ENCODE data around the gene ATRIP.
A peak's percentile ranks its signal among the peaks of the same experiment; 100 is the strongest.

Gene ATRIP

GRCh38 chr3:48475188-48475587 is 28.7 kb downstream of the ATRIP start:
- Histone ChIP-seq H3K79me2 (ENCODE audit: insufficient read depth, low read length) (peaks cover 23% of the 10 kb centered on the region), H3K4me2 (ENCODE audit: insufficient read depth, low read length) (no peak overlapping the region), H3K27me3 (ENCODE audit: insufficient read depth, low read length, poor library complexity) (no peaks in the 10 kb centered on the region), H3K4me3 (ENCODE audit: low read depth in 1 of 2, low read length in 2 of 2) (no peak overlapping the region), H2AFZ (ENCODE audit: low read depth, low read length) (no peak overlapping the region), H3K9me3 (ENCODE audit: insufficient read depth, low read length, severe bottlenecking) (no peaks in the 10 kb centered on the region), H3K4me1 (ENCODE audit: insufficient read depth, low read length) (peaks cover 53% of the 10 kb centered on the region), H3K9ac (ENCODE audit: low read depth, low read length) (no peak overlapping the region), H4K20me1 (ENCODE audit: insufficient read depth, low read length) (peaks cover 18% of the 10 kb centered on the region), H3K36me3 (ENCODE audit: insufficient read depth, low read length) (peaks cover 3% of the 10 kb centered on the region; the same call in 1 of the 2 replicates), H3K27ac (ENCODE audit: low read length) (no peak overlapping the region)
- DNase-seq (no peak), ATAC-seq (ENCODE audit: insufficient read depth, low read depth) (no peak)
- no peak for TF ChIP-seq CTCF (IDR thresholded peaks at IDR 0.05; ENCODE audit: borderline replicate concordance, extremely low read depth, low read length, poor library complexity, severe bottlenecking)
- TF ChIP-seq EZH2 (IDR thresholded peaks at IDR 0.05; ENCODE audit: borderline replicate concordance, low read depth, low read length, severe bottlenecking) = no peak

- Histone ChIP-seq H3K4me3 (ENCODE audit: low read depth in 1 of 2, low read length in 2 of 2) (no peak overlapping the region), H3K79me2 (ENCODE audit: insufficient read depth, low read length) (peaks cover 13% of the 10 kb centered on the region), H3K9ac (ENCODE audit: low read depth, low read length) (no peak overlapping the region), H2AFZ (ENCODE audit: low read depth, low read length) (no peak overlapping the region), H3K4me1 (ENCODE audit: insufficient read depth, low read length) (peaks cover 41% of the 10 kb centered on the region), H4K20me1 (ENCODE audit: insufficient read depth, low read length) (peaks cover 18% of the 10 kb centered on the region), H3K27ac (ENCODE audit: low read length) (no peak overlapping the region), H3K4me2 (ENCODE audit: insufficient read depth, low read length) (no peak overlapping the region), H3K27me3 (ENCODE audit: insufficient read depth, low read length, poor library complexity) (no peaks in the 10 kb centered on the region), H3K36me3 (ENCODE audit: insufficient read depth, low read length) (no peaks in the 10 kb centered on the region; the same call in 1 of the 2 replicates), H3K9me3 (ENCODE audit: insufficient read depth, low read length, severe bottlenecking) (no peaks in the 10 kb centered on the region)
- no peak for TF ChIP-seq CTCF (IDR thresholded peaks at IDR 0.05; ENCODE audit: borderline replicate concordance, extremely low read depth, low read length, poor library complexity, severe bottlenecking)
- no peak for TF ChIP-seq EZH2 (IDR thresholded peaks at IDR 0.05; ENCODE audit: borderline replicate concordance, low read depth, low read length, severe bottlenecking)
- DNase-seq (no peak), ATAC-seq (ENCODE audit: insufficient read depth, low read depth) (no peak)
Measured at GRCh38 chr3:48476426-48477053, 30.0 kb downstream of the ATRIP start.

- H4K20me1 ChIP-seq (ENCODE audit: insufficient read depth, low read length) = peaks cover 18% of the 10 kb centered on the region
- no peaks in the 10 kb centered on the region for H3K79me2 ChIP-seq (ENCODE audit: insufficient read depth, low read length)
- no peaks in the 10 kb centered on the region for H3K27me3 ChIP-seq (ENCODE audit: insufficient read depth, low read length, poor library complexity)
- peak overlapping the region; percentile 55; the same call in 1 of the 2 replicates for H3K4me2 ChIP-seq (ENCODE audit: insufficient read depth, low read length)
- H3K9ac ChIP-seq (ENCODE audit: low read depth, low read length) = no peak overlapping the region
- peaks cover 34% of the 10 kb centered on the region for H3K4me1 ChIP-seq (ENCODE audit: insufficient read depth, low read length)
- no peak overlapping the region for H3K27ac ChIP-seq (ENCODE audit: low read length)
- ATAC-seq (ENCODE audit: insufficient read depth, low read depth) = no peak
- no peaks in the 10 kb centered on the region for H3K9me3 ChIP-seq (ENCODE audit: insufficient read depth, low read length, severe bottlenecking)
- no peak for DNase-seq
- H3K4me3 ChIP-seq (ENCODE audit: low read depth in 1 of 2, low read length in 2 of 2) = no peak overlapping the region
- TF ChIP-seq EZH2 (IDR thresholded peaks at IDR 0.05; ENCODE audit: borderline replicate concordance, low read depth, low read length, severe bottlenecking) = no peak
- TF ChIP-seq CTCF (IDR thresholded peaks at IDR 0.05; ENCODE audit: borderline replicate concordance, extremely low read depth, low read length, poor library complexity, severe bottlenecking) = no peak
- H2AFZ ChIP-seq (ENCODE audit: low read depth, low read length) = no peak overlapping the region
- H3K36me3 ChIP-seq (ENCODE audit: insufficient read depth, low read length) = no peaks in the 10 kb centered on the region
Measured at GRCh38 chr3:48477959-48478520, 31.5 kb downstream of the ATRIP start.

All from DND-41 (cell line).